ENCODE results near the gene ADGRB2.

Gene ADGRB2

GRCh38 chr1:31747304-31747703 is 16.8 kb downstream of the ADGRB2 start:
- DNase-seq (ENCODE audit: low spot score): no peak

- DNase-seq (ENCODE audit: low spot score): no peak
Measured at GRCh38 chr1:31746687-31747086, 17.5 kb downstream of the ADGRB2 start.

- DNase-seq (ENCODE audit: low spot score): no peak
Measured at GRCh38 chr1:31745946-31746670, 18.0 kb downstream of the ADGRB2 start.

- peak; percentile 94 for DNase-seq (ENCODE audit: low spot score)
Measured at GRCh38 chr1:31745096-31745945, 18.8 kb downstream of the ADGRB2 start.

GRCh38 chr1:31744165-31744888 is 19.8 kb downstream of the ADGRB2 start:
- DNase-seq (ENCODE audit: low spot score): no peak

- DNase-seq (ENCODE audit: low spot score): no peak
Measured at GRCh38 chr1:31742462-31743212, 21.5 kb downstream of the ADGRB2 start.

- DNase-seq (ENCODE audit: low spot score): no peak
Measured at GRCh38 chr1:31739346-31739745, 24.8 kb downstream of the ADGRB2 start.

- DNase-seq (ENCODE audit: low spot score): no peak
Measured at GRCh38 chr1:31736675-31737074, 27.5 kb downstream of the ADGRB2 start.

- DNase-seq (ENCODE audit: low spot score): no peak
Measured at GRCh38 chr1:31735571-31735970, 28.6 kb downstream of the ADGRB2 start.

- no peak for DNase-seq (ENCODE audit: low spot score)
Measured at GRCh38 chr1:31734582-31735107, 29.5 kb downstream of the ADGRB2 start.

GRCh38 chr1:31733389-31734219 is 30.5 kb downstream of the ADGRB2 start:
- DNase-seq (ENCODE audit: low spot score): no peak

- DNase-seq (ENCODE audit: low spot score): no peak
Measured at GRCh38 chr1:31732751-31733289, 31.3 kb downstream of the ADGRB2 start.

GRCh38 chr1:31732343-31732742 is 31.8 kb downstream of the ADGRB2 start:
- DNase-seq (ENCODE audit: low spot score): no peak

- no peak for DNase-seq (ENCODE audit: low spot score)
Measured at GRCh38 chr1:31731049-31731565, 33.0 kb downstream of the ADGRB2 start.

- DNase-seq (ENCODE audit: low spot score): no peak
Measured at GRCh38 chr1:31730336-31731048, 33.6 kb downstream of the ADGRB2 start.

GRCh38 chr1:31727849-31728248 is 36.3 kb downstream of the ADGRB2 start:
- DNase-seq (ENCODE audit: low spot score): no peak

GRCh38 chr1:31727195-31727594 is 36.9 kb downstream of the ADGRB2 start:
- DNase-seq (ENCODE audit: low spot score): no peak

- DNase-seq (ENCODE audit: low spot score): no peak
Measured at GRCh38 chr1:31726715-31727114, 37.4 kb downstream of the ADGRB2 start.

GRCh38 chr1:31725777-31726535 is 38.2 kb downstream of the ADGRB2 start:
- DNase-seq (ENCODE audit: low spot score): no peak

Data from HuH-7 (cell line).